ENCODE data around the gene THTPA.

The THTPA gene

DNA sequence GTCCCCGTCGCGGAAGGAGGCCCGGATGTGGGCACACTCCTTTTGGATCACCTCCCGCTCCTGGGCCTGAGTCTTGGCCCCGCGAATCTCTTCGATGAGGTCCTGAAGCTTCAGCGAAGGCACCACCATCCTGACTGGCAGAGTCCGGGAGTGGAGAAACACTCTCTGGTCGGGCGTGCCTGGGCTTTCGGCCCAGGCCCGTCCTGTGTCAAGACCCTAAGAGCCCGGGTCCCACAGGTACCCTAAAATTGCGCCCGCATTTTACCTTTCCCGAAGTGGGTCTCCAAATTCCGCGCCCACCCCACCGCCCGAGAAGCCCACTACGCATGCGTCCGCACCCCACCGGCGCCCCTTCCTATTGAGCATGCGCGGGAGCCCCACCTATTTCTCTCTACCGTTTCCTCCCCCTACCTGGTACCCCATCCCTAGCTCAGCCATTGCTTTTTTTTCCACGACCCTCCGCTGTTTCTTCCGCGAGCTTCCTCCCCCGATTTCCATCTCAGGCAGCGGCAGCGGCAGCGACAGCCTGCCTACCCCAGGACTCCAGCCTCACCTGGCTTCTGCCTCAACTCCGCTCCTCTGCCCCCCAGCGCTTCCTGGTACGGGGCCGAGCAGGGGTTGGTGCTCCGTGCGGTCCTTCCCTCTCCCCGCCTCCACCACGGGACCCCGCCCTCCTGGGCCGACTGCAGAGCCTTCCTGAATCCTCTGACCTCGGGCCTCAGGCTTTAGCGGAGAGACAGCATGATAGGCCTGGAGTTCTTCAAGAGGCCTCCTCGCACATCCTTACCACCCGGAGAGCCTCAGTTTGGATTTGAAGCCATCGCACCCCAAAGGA lies 11.3 kb downstream of the THTPA start, which contains the start of gene AP1G2:
Gene AP1G2, minus strand, starts transcription at position 606 of the 835 bp plus-strand sequence. Its CDS starts 477 bp downstream, at position 129.
- DNase-seq (ENCODE audit: low spot score) = peak; percentile 57

DNA sequence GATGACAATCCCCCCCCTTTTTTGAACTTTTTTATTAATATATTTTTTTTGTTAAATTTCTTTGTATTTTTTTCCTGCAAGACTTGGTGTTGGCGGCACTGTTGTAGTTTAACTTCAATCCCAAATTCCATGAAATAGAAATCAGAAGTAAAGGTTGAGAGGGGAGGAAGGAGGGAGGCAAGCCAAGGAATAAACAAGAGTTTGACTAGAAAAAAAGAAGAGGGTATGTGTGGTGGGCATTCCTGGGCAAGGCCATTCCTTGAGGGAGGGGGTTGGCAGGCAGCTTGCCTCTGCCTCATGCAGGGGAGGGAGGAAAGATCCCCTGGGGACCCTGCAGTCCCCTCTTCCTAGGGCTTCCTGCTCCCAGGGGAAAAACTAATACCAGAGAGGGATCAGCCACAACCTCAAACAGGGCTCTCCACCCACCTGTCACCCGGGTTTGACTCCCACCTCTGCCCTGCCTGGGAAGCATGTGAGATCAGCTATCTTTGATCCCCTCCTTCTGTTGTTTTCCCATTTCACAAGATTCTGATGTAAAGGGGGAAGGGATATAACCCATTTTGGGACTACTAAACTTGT lies 12.0 kb downstream of the THTPA start:
- DNase-seq (ENCODE audit: low spot score) = no peak

DNA sequence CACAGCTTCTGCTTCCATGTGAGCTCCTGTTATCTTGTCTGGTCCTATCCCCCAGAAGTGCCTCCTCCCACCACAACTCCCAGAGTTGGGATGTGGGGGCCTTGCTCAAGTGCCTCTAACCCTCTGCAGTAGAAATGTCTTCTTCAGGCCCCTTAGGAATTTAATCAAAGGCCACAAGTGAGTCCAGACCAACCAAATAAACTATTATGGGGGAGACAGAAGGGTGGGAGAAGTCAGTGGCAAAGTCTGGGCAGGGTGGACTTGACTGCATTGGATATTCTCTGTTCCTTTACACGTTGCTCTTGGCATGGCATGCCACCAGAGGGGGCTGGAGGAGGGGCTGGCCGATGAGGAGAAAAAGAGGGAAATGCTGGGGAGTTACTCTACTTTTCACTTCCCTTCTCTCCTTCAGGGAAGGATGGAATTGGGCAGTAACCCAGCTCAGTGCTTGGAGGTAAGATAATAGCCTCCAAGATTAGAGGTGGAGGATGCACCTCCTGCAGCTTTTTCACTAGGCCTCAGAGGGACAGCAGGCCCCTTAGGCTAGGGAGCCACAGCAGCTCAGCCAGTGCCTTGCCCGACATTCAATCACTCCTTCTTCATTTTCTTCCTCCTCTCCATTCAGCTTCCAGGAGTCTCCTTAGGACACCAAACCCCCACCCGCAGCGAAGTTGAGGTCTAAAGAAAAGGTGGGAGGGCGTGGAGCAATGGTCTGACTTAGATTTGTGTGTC lies 12.7 kb downstream of the THTPA start:
- no peak for DNase-seq (ENCODE audit: low spot score)

DNA sequence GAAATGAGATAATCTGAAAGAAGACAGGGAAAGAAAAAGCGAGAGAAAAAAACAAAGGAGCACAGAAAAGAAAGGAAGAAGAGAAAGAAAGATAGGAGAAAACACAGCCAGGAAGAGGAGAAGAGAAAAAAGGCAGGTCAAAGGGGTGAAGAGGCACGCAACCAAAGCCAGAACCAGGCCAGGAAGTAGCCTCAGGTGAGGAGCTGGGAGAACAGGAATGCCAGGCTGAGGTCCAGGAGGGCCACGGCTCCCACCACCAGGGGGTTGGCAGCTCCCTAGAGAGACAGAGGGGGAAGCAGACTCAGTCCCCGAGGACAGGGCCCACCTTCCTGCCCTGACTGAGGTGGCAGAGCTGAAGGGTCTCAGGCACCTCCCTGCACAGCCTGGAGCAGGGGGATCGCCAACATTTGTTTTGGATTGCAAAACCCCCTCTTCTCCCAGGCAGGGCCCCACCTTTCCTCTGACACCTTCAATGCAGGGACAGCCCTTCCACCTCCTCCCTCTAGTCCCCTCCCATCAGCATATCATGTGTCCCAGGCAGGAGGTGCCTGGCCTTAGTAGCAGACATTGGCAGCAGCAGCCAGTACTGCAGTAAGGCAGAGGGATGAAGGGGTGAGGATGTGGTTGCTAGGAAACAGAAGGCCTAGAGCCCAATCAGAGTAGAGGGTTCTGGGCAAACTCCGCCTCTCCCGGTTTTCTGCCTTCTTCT lies 13.5 kb downstream of the THTPA start:
- no peak for DNase-seq (ENCODE audit: low spot score)

DNA sequence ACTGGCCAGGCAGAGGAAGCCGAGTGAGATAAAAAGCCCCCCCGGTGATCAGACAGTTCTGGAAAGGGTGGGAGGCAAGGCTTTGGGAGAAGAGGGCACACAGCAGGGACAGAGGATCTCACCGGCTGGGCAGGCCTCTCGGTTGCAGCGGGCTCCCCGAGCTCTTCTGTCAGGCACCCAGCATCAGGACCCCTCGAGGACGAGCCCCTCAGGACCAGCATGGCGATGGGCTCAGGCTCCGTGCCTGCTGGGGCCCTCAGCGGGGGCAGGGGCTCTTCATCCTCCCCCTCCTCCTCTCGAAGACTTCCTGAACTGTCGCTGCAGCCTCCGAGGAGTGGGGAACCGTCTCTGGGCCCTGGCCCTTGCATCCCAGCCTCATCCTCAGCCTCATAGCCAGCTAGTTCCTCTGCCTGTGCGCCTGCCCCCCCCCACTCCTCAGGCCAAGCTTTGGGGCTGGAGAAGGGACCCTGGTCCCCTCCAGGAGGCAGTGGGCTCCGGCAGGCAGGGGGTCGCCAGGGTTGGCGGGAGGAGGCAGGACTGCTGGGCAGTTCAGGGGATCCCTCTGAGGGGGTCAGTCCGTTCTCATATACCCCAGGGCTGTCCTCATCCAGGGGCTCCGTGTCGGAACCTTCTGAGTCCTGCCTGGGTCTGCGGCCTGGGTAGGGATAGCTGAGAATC lies 14.9 kb downstream of the THTPA start:
- DNase-seq (ENCODE audit: low spot score) = no peak

DNA sequence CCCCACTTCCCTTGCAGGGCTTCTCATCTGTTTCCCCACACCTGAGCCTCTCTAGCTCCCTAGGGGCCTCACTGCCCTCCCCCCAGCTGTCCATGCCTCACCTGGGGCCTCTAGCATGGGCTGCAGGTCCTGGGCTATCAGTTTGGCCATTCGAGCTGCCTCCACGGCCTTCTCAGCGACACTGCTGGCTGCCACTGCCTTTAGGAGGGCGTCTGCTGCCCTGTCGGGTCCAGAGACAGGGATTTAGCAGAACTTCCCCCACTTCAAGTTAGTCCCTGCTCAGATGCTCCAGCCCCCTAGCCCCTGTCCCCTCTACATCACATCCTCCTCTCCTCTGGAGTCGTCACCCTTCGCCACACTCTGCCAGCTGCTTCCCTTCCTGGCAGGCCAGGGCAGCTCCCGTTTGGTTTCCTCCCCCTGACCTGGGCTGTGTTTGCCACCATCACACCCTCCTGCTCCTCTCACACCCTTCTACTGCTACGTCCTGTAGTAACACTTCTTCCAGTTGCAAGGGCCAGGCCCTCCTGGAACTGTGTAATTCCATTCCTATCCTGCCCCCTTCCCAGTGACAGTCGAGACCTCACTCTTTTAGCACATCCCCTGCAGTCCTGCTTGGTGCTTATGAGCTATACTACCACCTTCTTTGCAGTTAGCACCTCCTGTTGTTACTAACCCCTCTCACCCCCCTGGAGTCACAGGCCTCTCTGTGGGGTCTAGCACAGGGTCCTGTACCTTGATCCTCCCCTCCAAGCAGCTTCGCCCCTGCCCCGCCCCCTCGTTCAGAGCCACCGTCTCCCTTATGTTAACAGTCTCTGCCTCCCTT lies 15.8 kb downstream of the THTPA start:
- DNase-seq (ENCODE audit: low spot score) = no peak

DNA sequence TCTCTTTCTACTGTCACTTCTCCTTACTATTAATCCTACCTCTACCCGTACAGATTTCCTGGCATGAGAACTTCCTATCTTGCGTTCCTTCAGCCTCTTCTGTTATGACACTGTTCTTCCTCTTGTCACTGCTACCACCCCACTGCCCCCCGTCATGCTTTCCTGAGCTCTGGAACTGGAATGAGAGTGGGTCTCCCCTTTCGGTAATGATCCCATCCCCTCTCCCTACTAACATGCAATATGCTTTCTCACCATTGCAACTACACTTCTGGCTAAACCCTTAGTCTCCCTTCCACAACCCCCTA lies 16.4 kb downstream of the THTPA start:
- no peak for DNase-seq (ENCODE audit: low spot score)

DNA sequence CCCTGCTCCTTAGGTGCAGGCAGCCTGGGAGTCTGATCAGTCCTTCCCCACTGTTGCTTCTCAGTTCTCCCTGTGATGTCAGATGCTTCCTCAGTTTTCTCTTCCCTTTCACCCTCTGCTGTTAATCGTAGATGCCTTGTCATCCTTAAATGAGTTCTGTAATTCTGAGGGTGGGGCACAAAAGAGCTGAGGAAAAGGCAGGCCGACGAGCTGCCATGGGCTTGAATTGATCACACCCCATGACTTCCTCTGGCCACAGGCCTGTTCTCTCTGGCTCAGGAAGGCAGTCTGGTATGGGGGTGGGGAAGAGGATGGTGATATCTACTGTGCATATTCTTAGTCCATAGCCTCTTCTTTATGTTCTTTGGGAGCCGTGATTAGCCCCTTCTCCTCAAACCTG lies 16.8 kb downstream of the THTPA start:
- DNase-seq (ENCODE audit: low spot score) = no peak

DNA sequence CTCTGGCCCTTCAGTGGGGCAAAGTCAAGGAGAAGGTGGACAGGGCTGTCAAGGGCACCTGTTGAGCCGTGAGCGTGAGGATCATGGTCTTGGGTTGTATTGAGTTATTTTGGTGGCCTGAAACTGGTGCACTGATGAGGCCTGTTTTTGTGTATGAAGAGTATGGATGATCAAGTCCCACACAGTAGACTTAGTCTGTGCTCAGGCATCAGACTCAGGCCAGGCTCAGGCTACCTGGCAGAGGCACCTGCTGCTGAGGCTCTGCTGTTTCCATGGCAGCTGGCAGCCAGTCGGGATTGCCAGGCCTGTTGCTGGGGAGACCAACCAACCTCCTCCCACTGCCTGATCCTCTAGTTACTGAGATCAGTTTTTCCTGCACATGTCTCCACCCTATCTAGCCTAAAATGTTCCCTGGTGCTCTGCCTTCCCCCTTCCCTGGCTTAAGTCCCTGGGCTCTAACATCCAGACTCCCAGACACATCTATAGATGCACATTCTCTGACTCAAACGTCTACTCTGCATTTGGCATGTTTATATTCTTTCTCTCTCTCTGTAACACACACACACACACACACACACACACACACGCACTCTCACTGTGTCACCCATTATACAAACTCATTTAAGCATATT lies 17.4 kb downstream of the THTPA start:
- no peak for DNase-seq (ENCODE audit: low spot score)

DNA sequence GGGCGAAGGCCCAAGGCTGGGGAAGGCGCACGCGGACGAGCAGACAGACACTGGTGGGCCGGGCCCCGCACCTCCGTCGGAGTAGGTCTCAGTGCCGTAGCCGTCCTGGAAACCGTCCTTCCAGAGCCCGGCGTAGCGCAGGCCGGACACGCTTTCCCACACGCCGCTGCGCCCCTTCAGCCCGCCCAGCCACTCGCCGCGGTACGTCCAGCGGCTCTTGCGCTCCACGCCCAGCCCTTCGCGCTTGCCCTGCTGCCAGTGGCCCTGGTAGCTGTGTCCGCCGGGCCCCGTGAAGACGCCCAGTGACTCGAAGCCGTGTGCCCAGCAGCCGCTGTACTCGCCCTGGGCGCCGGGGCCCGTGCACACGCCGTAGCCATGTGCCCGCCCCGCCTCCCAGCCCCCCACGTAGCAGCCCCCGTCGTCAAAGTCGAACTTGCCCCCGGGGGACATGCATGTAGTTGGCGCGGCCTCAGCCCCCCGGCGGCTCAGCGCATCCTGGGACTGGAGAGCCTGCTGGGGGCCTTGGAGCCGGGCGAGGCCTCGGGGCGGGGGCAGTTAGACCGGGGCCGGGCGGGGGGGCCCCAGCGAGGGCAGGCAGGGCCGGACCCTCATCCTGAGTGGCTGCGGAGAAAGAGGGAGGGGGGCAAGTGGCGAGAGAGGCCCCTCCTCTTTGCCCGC lies 21.1 kb downstream of the THTPA start:
- DNase-seq (ENCODE audit: low spot score) = no peak

DNA sequence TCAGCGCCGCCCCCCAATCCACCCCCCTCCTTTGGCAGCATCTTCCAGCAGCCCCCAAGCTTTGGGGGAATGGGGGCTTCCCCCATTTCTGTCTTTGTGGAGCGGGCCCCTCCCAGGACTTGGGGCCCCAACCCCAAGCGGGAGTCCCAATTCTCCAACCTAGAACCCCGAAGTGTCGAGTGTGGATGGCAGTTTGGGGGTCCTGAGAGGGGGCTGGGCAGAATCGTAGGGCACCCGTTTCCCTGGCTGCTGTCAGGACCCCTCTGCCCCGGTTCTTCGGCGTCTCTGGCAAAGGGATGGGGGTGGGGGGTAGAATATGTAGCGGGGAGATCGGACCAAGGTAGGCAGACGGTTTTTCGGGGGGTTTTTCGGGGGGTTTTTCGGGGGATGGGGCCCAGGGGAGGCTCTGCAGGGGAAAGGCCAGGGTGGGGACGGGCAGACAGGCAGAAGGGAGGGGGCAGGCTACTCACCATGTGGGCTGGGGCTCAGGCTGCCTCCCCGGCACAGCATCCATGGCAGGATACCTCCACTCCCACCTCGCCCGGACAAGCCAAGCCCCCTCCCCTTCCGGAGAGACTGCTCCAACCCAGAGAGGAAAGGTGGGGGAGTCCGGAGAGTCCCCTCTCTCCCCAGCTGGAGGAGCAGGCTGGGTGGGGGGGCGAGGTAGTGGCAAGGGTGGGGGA lies 21.8 kb downstream of the THTPA start:
- no peak for DNase-seq (ENCODE audit: low spot score)

DNA sequence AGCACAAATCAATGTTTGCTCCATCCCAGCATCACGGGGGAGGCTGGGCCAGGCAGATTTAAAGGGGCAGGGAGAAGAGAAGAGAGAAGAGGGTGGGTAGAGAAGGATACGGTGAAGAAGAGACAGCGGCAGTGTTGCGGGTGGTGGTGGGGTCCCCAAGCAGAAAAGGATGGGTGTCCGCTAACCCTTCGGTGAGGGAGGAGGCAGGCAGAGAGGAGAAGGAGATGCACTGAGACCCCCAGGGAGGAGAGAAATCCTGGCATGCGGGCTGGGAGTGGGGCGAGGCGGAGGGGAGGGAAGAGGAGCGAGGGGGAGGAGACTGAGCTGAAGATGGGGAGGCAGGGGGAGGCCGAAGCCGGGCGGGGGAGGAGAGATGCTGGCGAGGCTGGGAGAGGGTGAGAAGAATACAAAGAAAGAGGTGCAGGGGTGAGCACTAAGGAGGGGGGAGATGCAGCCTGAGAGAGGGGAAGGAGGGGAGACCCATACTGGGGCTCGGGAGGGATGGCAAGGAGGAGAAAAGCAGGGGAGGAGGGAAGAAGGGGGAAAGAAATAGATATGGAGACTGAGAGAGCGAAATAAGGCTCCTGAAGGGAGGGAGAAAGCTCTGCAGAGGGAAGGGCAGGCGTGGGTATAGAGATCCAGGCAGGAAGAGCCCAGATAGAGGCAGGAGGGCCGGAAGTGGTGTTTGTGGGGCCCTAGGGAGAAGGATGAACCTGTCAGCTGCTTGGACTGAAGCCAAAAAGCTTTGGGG lies 22.7 kb downstream of the THTPA start, which contains the start of gene JPH4:
Gene JPH4, minus strand, starts transcription at position 231 of the 751 bp plus-strand sequence. CDS start 1,337 bp downstream, outside the sequence.
- no peak for DNase-seq (ENCODE audit: low spot score)

DNA sequence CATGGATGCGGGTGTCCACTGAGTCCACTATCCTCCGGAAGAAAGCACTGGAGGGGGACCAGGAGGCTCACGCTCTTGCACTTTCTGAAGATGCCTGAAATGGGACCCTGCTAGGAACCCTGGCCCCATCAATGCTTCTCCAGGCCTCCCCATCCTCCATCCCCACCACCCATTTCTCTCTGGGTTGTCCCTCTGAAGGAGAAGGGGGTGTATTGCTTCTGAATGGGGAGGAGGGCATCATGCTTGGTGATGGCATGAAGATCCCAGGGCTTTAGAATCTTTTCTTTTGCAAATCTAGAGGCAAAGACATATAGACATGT lies 23.2 kb downstream of the THTPA start:
- DNase-seq (ENCODE audit: low spot score) = no peak

DNA sequence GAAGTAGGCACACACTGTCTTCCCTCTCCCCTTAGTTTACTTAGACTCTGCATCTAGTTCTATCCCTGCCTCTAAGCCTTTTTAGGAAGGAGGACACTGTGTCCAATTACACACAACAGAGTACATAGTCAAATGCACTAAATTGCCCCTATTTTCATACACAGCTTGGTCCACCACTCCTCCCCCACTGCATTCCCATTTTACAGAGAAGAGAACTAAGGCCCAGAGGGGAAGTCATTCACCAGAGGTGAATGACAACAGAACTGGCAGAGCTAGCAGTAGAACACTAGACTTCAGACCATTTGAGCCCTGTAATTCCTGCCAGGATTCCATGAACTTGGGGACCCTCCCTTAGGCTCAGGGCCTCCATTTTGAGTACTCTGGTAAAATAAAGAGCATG lies 23.7 kb downstream of the THTPA start:
- DNase-seq (ENCODE audit: low spot score) = no peak

DNA sequence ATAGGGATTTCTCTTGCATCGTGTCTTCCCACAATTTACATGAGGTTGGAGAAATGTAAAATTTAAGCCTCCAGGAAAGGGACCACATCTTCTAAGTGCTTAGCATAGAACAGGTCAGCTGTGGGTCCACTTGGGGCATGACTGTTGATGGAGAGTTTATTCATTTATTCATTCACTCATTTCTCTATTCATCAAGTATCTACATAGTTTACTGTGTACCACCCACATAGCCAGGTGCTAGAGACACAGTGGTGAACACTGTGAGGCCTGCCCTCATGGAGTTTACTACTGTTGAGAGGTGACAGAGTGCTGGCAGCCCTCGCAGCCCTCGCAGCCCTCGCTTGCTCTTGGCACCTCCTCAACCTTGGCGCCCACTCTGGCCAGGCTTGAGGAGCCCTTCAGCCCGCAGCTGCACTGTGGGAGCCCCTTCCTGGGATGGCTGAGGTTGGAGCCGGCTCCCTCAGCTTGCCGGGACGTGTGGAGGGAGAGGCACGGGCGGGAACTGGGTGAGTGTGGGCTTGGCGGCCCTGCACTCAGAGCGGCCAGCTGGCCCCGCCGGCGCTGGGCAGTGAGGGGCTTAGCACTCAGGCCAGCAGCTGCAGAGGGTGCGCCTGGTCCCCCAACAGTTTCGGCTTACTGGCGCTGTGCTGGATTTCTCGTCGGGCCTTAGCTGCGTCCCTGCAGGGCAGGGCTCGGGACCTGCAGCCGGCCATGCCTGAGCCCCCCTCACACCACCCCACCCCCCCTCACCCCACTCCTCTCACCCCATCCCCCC lies 24.3 kb downstream of the THTPA start:
- no peak for DNase-seq (ENCODE audit: low spot score)

DNA sequence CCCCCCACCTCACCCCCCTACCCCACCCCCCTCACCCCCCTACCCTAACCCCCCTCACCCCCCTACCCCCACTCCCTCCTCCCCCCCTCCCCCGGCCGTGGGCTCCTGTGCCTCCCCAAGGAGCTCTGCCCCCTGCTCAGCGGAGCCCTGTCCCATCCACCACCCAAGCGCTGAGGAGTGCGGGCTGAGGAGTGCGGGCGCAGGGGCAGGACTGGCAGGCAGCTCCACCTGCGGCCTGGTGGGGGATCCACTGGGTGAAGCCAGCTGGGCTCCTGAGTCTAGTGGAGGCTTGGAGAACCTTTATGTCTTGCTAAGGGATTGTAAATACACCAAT lies 24.8 kb downstream of the THTPA start:
- no peak for DNase-seq (ENCODE audit: low spot score)

DNA sequence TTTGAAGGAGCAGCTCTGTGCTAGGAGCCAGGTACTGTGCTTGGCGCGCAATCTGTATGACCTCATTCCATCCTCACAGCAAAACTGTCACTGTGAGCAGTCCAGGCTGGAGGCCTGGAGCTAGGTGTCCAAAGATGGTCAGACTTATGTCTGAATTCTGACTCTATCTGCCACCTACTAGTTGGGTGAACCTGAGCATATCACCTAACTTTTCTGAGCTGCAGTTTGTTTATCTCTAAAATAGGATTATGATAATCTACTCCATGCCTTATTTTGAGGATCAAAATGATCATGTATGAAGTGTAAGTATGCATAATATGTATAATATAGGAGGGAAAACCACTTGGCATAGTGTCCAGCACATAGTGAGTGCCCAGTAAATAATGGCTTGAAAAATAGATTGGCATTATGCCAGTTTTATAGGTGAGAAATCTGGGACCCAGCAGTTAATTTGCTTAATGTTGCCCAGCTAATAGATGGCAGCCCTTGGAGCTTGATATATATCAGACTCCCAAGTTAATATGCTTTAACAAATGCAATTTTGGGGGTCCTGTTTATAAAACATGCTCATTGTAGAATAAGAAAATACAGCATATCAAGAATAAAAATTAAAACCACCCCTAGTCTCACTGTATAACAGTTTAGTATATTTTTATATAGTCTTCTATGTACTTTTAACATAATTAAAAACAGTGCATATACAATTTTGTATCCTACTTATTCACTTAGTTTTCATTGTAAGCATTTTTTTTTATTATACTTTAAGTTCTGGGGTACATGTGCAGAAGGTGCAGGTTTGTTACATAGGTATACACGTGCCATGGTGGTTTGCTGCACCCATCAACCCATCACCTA lies 27.1 kb downstream of the THTPA start:
- no peak for DNase-seq (ENCODE audit: low spot score)
